Smooth muscle cell (in vitro differentiated cells): ENCODE measurements around the gene THOC2. TPM values are rescaled to one million over a fixed set of nuclear protein-coding genes. Genes with fewer than 3 reads are reported as not detected.
"Not testable (repeated sequence)": the region's sequence is repeated elsewhere in the genome, so short reads cannot be mapped to it uniquely, and the experiment has no call there.

Experiments
- DNase-seq: peaks from one replicate; lab custom pipeline; 2025; ENCODE audit not compliant: unreplicated experiment; lab: John Stamatoyannopoulos, UW
- H2AFZ ChIP-seq: fragments of 200-600 bp; sonication (generic); 2 replicates; pipeline ENCODE4 v1.6.0; 2016; ENCODE audit warnings: antibody characterized with exemption, low read depth, mild to moderate bottlenecking
- H3F3A ChIP-seq: fragments of 200-600 bp; sonication (generic); 2 replicates; pipeline ENCODE4 v1.6.0; 2017; ENCODE audit warnings: antibody characterized with exemption, low read depth
- H3K27ac ChIP-seq: fragments of 200-600 bp; sonication (generic); 2 replicates; pipeline ENCODE4 v1.5.1; 2016; ENCODE audit warnings: low read depth, mild to moderate bottlenecking
- H3K27me3 ChIP-seq: fragments of 200-600 bp; sonication (generic); 2 replicates; pipeline ENCODE4 v1.6.1; 2016; ENCODE audit warnings: low read depth, mild to moderate bottlenecking
- H3K36me3 ChIP-seq: fragments of 200-600 bp; sonication (generic); 2 replicates; pipeline ENCODE4 v1.5.1; 2016; ENCODE audit warnings: low read depth
- H3K4me1 ChIP-seq: fragments of 200-600 bp; sonication (generic); 2 replicates; pipeline ENCODE4 v1.5.1; 2016; ENCODE audit warnings: low read depth
- H3K4me2 ChIP-seq: fragments of 200-600 bp; sonication (generic); 2 replicates; pipeline ENCODE4 v1.6.0; 2016; ENCODE audit warnings: mild to moderate bottlenecking
- H3K4me3 ChIP-seq: fragments of 200-600 bp; sonication (generic); 2 replicates; pipeline ENCODE4 v1.5.1; 2016; ENCODE audit warnings: mild to moderate bottlenecking
- H3K79me2 ChIP-seq: fragments of 200-600 bp; sonication (generic); 2 replicates; pipeline ENCODE4 v1.6.0; 2016; ENCODE audit warnings: low read depth, mild to moderate bottlenecking
- H3K9ac ChIP-seq: fragments of 200-600 bp; sonication (generic); 2 replicates; pipeline ENCODE4 v1.6.0; 2016; ENCODE audit warnings: low read depth
- H3K9me3 ChIP-seq: fragments of 200-600 bp; sonication (generic); replicated peaks from 2 replicates; pipeline ENCODE4 v1.5.1; 2016; ENCODE audit warnings: low read depth
- H4K20me1 ChIP-seq: fragments of 200-600 bp; sonication (generic); 2 replicates; pipeline ENCODE4 v1.6.0; 2016; ENCODE audit warnings: low read depth
- CTCF ChIP-seq: fragments of 200-600 bp; sonication (generic); IDR thresholded peaks from 2 replicates; pipeline ENCODE4 v1.5.1; 2017; ENCODE audit warnings: borderline replicate concordance, mild to moderate bottlenecking, antibody characterized with exemption; ENCODE audit not compliant: insufficient read depth, poor library complexity, severe bottlenecking
- WGBS: methylation state at CpG from one replicate; pipeline ENCODE4 v1.1.7; 2016; ENCODE audit warnings: low lambda C conversion rate; 5-methylcytosine and 5-hydroxymethylcytosine counted together
- polyA plus RNA-seq: library from polyadenylated mRNA; unstranded; fragments of >200 nt; fragmentation: Nextera tagmentation; extraction: Ambion mirVana; gene quantifications from 2 replicates; pipeline ENCODE4 v1.2.1, GENCODE V29; 2016
- total RNA-seq: library from RNA; depleted of rRNA; stranded (reverse); fragments of >200 nt; gene quantifications from 2 replicates; pipeline ENCODE4 v1.2.3, GENCODE V29; 2014

THOC2 gene
- total RNA-seq (113 and 115 TPM in 2 replicates), polyA plus RNA-seq (56.8 and 66.0 TPM in 2 replicates)

GRCh38 chrX:123732670-123733363, at the start of gene THOC2:
TSS of gene THOC2 (minus strand) at chrX:123733052. CDS start at chrX:123733022, 30 bp downstream.
- peaks cover 39% of the 10 kb centered on the region for H3K79me2 ChIP-seq
- H3K36me3 ChIP-seq: no peaks in the 10 kb centered on the region
- H2AFZ ChIP-seq: peak within 1 kb of the TSS; percentile 46
- peak; percentile 23 for DNase-seq
- H3K4me3 ChIP-seq: peak within 1 kb of the TSS; percentile 79
- peak within 1 kb of the TSS; percentile 81 for H3K27ac ChIP-seq
- WGBS: 56% methylated on average over 49 of the region's 49 CpGs
- no peaks in the 10 kb centered on the region for H3K4me1 ChIP-seq
- peak; percentile 14 for TF ChIP-seq CTCF
- H3K4me2 ChIP-seq: peak within 1 kb of the TSS; percentile 84
- peak within 1 kb of the TSS; percentile 82 for H3K9ac ChIP-seq
- no peaks in the 10 kb centered on the region for H3F3A ChIP-seq
- no peaks in the 10 kb centered on the region for H3K27me3 ChIP-seq
- H3K9me3 ChIP-seq: no peaks in the 10 kb centered on the region
- H4K20me1 ChIP-seq: peaks cover 39% of the 10 kb centered on the region

- H3K27ac ChIP-seq, H3K36me3 ChIP-seq, H3K4me1 ChIP-seq, H3K9ac ChIP-seq, H3K4me3 ChIP-seq, H3K4me2 ChIP-seq, H3F3A ChIP-seq, H4K20me1 ChIP-seq, H2AFZ ChIP-seq, H3K79me2 ChIP-seq, H3K27me3 ChIP-seq, DNase-seq, H3K9me3 ChIP-seq: not testable (repeated sequence)
- WGBS: 86% methylated on average over 10 of the region's 10 CpGs
These were observed 48.9 kb upstream of the THOC2 start for GRCh38 chrX:123781786-123782185.

- Histone ChIP-seq H3F3A (no peaks in the 10 kb centered on the region), H3K4me1 (no peaks in the 10 kb centered on the region), H3K27me3 (no peaks in the 10 kb centered on the region), H3K4me3 (no peak overlapping the region), H3K4me2 (no peak overlapping the region), H3K27ac (peak overlapping the region; percentile 23), H3K36me3 (no peaks in the 10 kb centered on the region), H3K79me2 (no peaks in the 10 kb centered on the region), H3K9me3 (no peaks in the 10 kb centered on the region), H2AFZ (no peak overlapping the region), H3K9ac (no peak overlapping the region), H4K20me1 (no peaks in the 10 kb centered on the region)
- WGBS: 32% methylated on average over 1 of the region's 1 CpG
- DNase-seq: no peak
- TF ChIP-seq CTCF: no peak
These were observed 47.1 kb upstream of the THOC2 start for GRCh38 chrX:123779908-123780396.

- no peaks in the 10 kb centered on the region for H3K27me3 ChIP-seq
- no peaks in the 10 kb centered on the region for H3F3A ChIP-seq
- H3K9ac ChIP-seq: no peak overlapping the region
- H3K79me2 ChIP-seq: no peaks in the 10 kb centered on the region
- no peaks in the 10 kb centered on the region for H3K36me3 ChIP-seq
- H3K9me3 ChIP-seq: no peaks in the 10 kb centered on the region
- DNase-seq: no peak
- no peak overlapping the region for H3K4me2 ChIP-seq
- no peak overlapping the region for H2AFZ ChIP-seq
- no peaks in the 10 kb centered on the region for H3K4me1 ChIP-seq
- H4K20me1 ChIP-seq: no peaks in the 10 kb centered on the region
- no peak overlapping the region for H3K4me3 ChIP-seq
- no peak for TF ChIP-seq CTCF
- H3K27ac ChIP-seq: no peak overlapping the region
- 78% methylated on average over 4 of the region's 4 CpGs for WGBS
These were observed 40.6 kb upstream of the THOC2 start for GRCh38 chrX:123773258-123773988.
